Ureter (tissue), 1 donor: Measurements from ENCODE around the gene S100A1. TPM values are rescaled to one million over a fixed set of nuclear protein-coding genes. Genes with fewer than 3 reads are reported as not detected.
"Not testable (repeated sequence)": the region's sequence is repeated elsewhere in the genome, so short reads cannot be mapped to it uniquely, and the experiment has no call there.

Source experiments
- DNase-seq: peaks from one replicate; pipeline ENCODE4 v3.0.0-alpha.2; 2020; ENCODE audit warnings: low spot score
- total RNA-seq: library from RNA; stranded (reverse); gene quantifications from one replicate; pipeline ENCODE4 v1.2.4, GENCODE V29; 2023
- donor health status: DM: yes; HTN: yes; CAD: no.

Gene S100A1
- total RNA-seq, 1 donor from 2014 or later = not detected

DNA sequence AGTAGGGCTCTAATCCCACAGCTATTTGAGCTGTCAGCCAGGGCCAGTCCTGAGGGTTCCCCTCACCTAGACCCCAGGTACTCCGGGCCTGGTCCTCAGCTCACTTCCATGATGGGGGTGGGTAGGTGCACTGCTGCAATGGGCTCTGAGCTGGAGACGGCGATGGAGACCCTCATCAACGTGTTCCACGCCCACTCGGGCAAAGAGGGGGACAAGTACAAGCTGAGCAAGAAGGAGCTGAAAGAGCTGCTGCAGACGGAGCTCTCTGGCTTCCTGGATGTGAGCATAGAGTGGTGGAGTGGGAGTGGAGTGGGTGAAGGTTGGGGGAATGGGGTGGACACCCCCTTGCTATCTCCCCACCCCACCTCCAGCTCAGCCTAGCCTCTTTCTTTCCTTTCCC, 2.1 kb downstream of the S100A1 start:
- DNase-seq = no peak

DNA sequence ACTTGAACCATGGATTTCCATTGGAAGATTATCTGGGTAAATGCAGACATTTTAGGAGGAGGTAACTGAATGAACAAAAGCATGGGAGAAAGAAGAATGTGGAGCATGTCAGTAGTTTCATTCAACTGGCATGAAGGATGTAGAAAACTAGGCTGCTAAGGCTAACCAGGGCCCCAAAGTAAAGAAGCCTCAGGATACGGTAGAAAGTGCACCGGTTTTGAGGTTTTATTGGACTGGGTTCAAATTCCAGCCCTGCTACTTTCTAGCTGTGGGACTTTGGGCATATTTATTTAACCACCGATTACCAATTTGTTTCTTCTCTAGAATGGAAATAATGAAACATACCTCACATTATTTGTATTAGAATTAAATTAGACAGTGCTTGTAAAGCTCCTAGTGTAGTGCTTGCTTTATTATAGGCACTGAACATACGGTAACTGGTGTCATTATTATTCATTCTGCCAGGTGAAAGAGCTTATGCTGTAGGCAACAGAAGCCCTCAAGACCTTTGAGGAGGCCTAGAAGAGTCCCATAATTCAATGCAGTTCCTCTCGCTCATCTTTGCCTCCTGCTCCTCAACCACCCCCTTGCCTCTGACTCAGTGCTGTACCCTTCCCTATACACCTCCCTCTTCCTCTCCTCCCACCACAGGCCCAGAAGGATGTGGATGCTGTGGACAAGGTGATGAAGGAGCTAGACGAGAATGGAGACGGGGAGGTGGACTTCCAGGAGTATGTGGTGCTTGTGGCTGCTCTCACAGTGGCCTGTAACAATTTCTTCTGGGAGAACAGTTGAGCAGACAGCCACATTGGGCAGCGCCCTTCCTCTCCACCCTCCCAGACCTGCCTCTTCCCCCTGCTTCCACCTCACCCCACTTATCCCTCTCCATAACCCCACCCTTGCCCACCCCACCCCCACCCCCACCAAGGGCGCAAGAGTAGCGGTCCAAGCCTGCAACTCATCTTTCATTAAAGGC, 3.1 kb downstream of the S100A1 start:
- no peak for DNase-seq

DNA sequence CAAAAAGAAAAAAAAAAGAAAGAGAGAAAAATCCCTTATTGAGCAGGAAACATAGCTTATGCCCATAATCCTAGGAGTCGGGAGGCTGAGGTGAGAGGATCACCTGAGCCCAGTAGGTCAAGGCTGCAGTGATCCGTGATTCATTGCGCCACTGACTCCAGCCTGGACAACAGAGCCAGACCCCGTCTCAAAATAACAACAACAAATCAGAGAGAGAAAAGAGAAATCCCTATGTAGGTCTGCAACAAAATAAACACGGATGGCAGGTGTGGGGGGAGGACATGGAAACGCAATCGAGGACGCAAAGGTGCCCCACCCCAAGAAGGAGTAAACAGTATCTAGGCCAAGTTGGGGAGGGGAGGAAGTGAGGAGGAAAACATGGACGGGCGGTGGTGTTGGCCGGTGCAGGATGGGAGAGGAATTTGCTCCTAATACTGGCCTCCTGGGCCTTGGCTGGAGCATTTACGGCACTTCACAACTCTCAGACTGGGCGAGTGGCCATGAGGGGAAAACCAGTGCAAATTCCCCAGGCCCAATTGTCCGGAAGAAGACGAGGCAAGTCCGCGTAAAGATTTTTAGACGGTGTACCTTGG, 5.0 kb downstream of the S100A1 start:
- no peak for DNase-seq

DNA sequence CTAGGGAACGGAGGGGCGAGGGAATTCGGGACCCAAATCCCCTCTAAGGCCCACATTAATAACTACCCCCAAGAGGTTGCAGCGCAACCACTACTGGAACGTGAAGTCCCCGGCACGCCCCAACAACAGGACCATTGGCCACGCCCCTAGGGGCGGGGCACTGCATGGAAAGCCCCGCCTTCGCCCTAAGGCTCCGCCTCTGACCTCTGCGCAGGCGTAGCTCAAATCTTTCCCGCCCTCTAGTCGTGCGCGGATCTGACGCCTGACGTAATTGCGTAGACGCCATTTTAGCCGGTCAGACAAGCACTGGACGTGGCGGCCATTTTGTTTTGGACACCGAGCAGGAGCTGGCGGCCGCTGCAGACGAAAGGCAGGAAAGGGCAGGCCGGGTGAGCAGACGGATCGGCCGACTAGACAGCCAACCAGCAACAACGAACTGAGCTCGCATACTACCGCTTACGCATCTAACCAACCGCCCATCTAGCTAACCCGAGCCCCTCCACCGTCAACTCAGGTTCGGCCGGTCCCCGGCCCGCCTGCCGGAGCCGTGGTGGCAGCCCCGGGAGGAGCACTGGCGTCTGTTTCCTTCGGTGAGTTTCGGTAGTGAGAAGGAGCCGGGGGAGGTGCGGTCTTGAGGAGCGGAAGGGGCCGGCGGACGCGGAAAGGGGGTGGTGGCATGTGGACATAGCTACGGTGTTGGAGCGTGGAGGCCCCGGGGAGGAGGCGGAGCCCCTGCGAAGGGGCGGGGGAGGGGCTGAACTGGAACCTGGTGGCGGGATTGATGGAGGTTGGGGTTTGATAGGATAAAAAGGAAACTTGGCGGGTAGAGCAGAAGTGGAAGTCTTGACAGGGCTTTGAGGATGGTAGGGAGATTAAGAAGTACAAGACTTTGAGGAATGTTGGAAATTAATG, 5.8 kb downstream of the S100A1 start, which contains the start of gene CHTOP:
CHTOP (plus strand) TSS at position 313 of the 912 bp plus-strand sequence. CDS start 2,523 bp downstream, outside the sequence.
- peak; percentile 98 for DNase-seq

DNA sequence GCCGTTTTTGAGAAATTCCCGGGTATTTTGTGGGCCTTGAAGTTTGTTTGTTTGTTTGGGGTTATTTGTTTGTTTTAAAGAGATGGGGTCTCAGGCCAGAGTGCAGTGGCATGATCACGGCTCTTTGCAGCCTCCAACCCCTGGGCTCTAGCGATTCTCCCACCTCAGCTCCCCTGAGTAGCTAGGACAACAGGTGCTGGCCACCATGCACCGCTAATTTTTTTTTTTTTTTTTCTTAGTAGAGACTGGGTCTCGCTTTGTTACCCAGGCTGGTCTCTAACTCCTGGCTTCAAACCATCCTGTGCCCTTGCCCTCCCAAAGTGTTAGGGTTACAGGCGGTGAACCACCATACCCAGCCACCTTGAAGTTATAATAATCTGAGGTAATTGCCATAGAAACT, 7.6 kb downstream of the S100A1 start:
- no peak for DNase-seq

DNA sequence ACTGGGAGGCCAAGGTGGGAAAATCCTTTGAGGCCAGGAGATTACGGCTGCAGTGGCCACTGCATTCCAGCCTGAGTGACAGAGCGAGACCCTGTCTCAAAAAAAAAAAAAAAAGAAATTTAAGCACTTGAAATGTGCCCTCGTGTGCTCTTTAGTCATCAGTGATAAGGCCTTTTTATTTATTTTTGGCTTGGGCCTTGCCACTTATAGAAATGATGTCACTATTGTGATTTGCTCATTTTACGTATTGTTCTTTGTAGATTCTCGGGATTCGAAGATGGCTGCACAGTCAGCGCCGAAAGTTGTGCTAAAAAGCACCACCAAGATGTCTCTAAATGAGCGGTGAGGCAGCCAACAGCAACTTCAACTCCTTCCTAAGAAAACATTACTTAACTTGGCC, 8.1 kb downstream of the S100A1 start:
- DNase-seq = no peak

DNA sequence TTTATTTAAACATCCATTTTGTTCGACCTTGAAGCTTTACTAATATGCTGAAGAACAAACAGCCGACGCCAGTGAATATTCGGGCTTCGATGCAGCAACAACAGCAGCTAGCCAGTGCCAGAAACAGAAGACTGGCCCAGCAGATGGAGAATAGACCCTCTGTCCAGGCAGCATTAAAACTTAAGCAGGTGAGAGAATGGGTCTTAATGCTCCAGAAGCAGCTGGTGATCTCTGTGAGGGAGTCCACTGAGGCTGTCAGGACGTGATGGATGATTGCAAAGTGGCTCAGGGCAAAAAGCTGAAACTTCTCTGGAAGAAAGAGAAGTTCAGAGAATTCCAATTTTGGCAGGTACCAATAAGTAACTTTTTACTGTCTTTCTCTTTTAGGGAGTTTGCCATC, 10.0 kb downstream of the S100A1 start:
- no peak for DNase-seq

DNA sequence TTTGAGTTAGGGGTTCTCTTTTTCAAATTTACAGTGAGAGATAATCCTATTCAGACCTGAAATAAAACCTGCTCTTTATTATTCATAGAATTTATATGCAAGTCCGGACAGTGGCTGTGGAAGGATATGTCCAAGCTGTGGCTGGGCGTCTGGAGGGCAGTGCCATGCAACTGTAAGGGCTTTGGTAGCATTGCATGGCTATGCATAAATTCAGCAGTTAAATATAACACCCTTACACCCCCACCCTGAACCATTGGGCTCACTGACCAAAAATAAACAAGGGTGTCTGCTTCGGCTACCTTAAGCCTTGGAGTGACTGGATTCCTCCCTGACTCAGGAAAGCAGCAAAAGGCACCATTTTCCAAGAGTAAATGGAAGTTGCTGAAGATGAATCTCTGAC, 11.0 kb downstream of the S100A1 start:
- DNase-seq = no peak

DNA sequence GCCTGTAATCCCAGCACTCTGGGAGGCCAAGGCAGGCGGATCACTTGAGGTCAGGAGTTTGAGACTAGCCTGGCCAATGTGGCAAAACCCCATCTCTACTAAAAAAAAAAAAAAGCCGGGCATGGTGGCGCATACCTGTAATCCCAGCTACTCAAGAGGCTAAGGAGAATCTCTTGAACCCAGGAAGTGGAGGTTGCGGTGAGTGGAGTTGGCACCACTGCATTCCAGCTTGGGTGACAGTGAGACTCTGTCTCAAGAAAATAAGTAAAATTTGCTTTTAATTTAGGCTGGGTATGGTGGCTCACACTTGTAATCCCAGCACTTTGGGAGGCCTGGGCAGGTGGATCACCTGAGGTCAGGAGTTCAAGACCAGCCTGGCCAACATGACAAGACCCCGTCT, 12.0 kb downstream of the S100A1 start:
- DNase-seq = not testable (repeated sequence)

DNA sequence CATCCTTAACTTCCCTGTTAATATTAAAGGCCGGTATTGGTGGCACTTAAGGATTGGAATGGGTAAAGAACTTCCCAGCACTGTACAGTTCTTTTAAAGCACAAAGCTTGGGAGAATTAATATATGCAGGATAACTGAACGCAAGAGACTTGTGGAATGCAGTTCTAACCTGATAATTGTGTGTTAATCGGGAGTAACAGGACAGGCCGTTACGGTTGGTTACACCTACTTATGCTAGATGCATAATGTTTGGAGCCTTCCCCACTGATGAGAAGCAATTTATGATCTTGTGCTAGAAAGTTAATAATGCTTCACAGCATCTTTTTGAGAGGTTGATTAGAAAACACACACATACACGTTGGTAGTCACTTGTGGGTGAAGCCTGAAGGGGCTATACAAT, 12.6 kb downstream of the S100A1 start:
- no peak for DNase-seq

DNA sequence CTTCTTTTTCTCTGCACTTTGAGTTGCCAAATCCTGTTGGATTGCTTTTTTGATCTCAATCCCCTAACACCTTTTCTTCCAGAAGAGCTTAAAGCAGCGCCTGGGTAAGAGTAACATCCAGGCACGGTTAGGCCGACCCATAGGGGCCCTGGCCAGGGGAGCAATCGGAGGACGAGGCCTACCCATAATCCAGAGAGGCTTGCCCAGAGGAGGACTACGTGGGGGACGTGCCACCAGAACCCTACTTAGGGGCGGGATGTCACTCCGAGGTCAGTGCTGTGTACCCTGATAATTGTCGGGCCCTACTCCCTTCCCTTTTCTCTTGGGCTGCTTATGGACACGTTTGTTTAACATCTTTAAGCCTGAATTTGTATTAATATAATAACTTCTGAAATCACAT, 13.9 kb downstream of the S100A1 start:
- DNase-seq = no peak

DNA sequence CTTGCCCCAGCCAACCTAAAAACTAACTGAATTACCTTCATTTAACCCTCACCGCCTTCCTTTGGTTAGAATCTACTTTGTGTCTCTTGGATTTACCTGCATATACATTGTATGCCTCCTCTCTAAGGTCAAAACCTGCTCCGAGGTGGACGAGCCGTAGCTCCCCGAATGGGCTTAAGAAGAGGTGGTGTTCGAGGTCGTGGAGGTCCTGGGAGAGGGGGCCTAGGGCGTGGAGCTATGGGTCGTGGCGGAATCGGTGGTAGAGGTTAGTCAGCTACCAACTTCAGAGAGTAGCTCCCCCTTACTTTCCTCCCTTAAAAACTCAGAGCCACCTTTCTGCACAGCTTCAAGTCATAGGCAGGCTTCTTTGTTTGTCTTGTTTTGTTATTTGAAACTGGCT, 14.9 kb downstream of the S100A1 start:
- DNase-seq = no peak

DNA sequence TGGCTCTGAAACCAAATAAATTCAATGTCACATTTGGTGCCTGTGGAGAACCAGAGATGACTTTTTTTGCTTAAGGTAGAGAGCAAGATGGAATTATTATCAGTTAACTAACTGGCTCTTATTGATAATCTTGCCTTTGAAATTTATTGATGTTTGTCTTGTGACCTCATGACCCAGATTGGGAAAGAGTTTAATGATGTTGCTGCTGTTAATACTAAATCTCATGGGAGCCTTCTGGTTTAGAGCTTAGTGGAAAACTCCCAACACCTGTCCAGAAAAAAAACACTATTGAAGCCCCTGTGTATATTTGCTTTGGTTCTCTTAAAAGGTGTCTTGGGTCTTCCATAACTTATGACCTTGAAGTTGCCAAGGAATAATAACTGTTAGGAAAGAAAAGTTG, 15.6 kb downstream of the S100A1 start:
- no peak for DNase-seq

DNA sequence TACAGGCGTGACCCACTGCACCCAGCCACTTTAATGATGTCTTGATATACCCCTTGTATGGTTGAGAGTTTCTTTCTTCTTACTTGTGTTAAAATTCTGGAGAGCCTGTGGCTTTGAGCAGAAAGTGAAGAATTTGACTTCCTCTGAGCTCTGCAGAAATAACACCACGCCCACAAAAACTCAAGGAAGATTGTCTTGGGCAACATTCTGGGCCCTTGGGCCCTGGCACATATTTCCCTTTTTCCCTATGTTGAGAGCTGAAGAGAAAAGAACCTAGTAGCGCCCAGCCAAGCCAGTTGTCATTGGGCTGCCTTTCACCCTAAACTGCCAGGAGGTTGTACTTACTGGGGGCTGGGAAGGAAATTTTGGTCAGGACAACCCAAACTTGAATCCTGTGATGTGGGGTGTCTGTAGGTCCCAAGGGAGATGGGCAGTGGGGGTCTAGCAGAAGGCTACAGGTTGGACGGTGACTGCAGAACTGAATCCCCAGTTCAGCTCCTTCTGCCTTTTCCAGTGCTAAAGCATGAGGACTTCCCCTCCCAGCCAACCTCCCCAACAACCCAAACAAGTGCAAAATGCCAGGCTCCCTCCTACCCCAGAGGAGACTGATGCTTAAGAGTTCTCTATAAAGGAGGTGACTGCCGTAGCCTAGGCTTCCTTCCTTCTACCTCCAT, 18.6 kb downstream of the S100A1 start:
- DNase-seq = no peak

DNA sequence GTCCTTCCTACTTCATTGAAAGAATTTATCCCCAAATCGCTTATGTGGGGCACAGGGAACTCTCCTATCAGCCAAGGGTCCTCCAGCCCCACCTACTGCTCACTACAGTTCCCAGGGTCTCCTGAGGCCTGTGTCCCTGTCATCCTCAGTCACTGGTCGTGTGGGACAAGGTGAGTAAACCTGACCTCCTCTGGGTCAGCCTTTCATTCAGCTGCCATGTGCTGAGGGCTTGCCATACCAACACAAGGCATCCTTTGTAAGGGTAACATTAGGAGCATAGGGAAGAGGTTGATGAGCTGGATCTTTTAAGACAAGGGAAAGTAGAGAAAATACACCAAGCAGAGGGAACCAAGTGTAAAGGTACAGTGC, 19.1 kb downstream of the S100A1 start:
- DNase-seq = no peak

DNA sequence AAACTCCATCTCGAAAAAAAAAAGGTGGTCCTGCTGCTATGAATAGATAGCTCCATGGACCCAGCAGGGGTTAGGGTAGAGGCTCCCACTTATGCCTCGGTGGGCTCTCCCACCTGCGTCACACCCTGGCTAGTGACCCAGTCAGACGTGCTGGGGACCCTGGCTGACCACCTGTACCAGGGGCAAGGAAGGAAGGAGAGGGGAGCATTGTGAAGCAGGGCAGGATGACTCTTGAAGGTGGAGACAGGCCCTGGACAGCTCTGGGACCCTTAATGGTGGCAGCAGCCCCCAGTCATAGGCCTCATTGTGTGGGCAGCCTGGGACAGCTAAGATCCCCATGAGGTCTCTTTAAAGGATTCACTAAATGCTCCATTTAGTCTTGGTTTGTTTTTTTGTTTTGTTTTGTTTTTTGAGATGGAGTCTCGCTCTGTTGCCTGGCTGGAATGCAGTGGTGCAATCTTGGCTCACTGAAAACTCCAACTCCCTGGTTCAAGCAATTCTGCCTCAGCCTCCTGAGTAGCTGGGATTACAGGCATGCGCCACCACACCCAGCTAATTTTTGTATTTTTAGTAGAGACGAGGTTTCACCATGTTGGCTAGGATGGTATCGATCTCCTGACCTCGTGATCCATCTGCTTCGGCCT, 19.9 kb downstream of the S100A1 start:
- DNase-seq = no peak

DNA sequence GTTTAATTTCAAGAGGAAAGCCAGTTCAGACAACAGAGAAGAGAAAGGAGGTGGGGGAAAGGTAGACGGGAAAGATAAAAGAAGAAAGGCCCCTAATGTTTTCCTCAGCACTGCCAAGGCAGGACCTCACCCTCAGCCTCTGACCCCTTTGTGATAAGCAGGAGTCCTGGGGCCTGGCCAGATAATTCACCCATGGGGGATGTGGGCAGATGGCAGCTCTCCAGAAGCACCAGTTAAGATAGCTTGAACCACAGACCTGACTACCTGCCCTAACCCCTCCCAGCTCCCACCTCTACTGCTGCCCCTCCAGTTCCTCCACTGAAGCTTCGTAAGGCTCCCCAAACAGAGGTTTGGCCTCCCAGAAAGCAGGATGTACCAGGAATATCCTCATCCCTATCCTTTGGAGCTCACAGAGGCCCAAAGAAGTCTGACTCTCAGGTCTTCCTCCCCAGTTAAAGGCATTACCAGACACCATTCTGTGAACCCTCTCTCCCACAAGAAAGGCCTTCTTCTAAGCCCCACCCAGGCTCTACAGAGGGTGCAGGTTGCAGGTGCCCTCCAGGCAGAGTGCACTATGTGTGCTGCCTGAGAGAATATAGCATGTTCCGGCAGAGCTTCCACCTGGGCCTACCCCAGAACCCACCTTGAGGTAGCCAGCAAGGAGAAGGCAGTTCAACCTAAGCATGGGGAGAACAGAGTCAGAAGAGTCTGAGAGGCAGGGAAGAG, 21.1 kb downstream of the S100A1 start:
- DNase-seq = no peak

DNA sequence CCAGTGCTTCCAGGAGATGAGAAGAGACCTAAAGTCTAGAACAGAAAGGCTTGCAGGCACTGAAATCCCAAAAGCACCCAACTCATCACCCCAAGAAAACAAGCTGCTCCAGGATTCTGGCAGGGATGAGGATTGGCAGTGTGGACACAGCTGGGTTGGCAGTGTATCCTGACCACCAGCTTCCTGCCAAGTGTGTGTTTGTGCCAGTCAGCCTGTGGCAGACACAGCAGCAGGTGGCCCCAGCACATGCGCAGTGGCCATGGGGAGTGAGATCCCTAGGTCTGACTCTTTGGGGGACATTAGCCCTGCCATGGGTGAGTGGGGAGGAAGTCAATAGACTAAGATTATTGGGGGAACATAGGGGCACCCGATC, 21.6 kb downstream of the S100A1 start:
- DNase-seq = no peak

DNA sequence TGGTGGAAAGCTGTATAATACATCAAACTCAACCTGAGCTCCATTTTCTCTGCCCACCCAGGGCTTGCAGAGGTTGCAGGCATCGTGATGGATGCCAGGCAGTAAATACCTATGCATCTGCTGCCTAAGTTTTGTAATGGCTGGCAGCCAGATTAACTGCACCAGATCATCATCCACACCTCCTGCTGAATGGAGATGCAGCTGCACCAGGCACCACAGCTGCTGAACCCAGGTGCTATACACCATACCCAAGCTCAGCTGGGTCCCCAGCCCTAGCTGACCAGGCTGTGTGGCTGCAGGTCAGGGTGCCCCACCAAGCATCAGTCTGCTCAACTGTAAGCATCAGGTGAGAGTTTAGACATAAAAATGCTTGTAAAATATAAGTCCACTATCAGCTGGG, 23.5 kb downstream of the S100A1 start:
- no peak for DNase-seq

DNA sequence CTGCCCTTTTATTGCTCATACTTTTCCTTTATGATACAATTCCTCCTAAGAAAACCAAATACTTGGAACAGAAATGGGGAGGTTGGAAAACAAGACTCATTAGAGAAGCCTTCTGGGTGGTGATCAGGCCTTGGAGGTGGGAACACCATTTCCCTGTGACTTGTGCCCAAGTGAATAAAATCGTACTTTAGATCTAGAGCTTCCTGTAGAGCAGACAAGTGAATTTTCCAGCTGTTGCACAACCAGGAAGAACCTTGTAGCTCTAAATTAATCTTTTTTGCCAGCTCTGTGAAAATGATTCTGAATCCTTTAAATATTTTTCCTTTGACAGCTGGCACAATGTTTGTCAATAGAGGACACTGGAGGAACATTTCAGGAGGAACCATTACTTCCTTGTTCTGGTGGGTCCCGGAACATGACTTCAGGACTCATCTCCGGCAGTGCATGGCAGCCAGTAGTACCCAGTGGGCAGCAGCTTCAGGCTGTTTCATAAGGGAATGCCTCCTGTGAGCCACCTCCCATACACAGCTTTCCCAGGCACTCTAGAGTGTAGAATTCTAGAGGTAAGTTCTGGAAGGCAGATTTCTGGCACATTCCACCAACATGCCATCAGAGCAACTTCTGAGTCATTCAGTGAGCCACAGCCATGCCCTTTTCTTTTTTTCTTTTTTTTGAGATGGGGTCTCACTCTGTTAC, 24.7 kb downstream of the S100A1 start:
- DNase-seq = no peak
